GM12875 (cell line): ENCODE results near the gene DIAPH3.
"Not testable (repeated sequence)": the region's sequence is repeated elsewhere in the genome, so short reads cannot be mapped to it uniquely, and the experiment has no call there.

Source experiments
- H3K4me3 ChIP-seq: one replicate; pipeline ENCODE4 v1.5.1; 2011; ENCODE audit warnings: low read depth, low read length, control low read depth
- CTCF ChIP-seq: IDR thresholded peaks from 2 replicates; pipeline ENCODE4 v1.5.1; 2011; ENCODE audit warnings: low read depth, mild to moderate bottlenecking, control low read depth, inconsistent platforms, low read length, moderate library complexity, borderline replicate concordance; ENCODE audit not compliant: insufficient read depth

DIAPH3 gene

GRCh38 chr13:60051754-60052285, 111.9 kb downstream of the DIAPH3 start:
- H3K4me3 ChIP-seq, result no peak overlapping the region
- TF ChIP-seq CTCF, result no peak

GRCh38 chr13:60048353-60048752, 115.4 kb downstream of the DIAPH3 start:
- not testable (repeated sequence) for H3K4me3 ChIP-seq

- TF ChIP-seq CTCF, result no peak
These were observed 115.8 kb downstream of the DIAPH3 start for GRCh38 chr13:60047918-60048317.

GRCh38 chr13:60044321-60044720, 119.4 kb downstream of the DIAPH3 start:
- TF ChIP-seq CTCF, result no peak
- H3K4me3 ChIP-seq, result no peak overlapping the region

More at GRCh38 chr13:60047918-60048317, 115.8 kb downstream of the DIAPH3 start:
- H3K4me3 ChIP-seq, result no peak overlapping the region

GRCh38 chr13:60043262-60043661, 120.5 kb downstream of the DIAPH3 start:
- no peak for TF ChIP-seq CTCF
- H3K4me3 ChIP-seq, result no peak overlapping the region

- H3K4me3 ChIP-seq, result not testable (repeated sequence)
These were observed 123.1 kb downstream of the DIAPH3 start for GRCh38 chr13:60040668-60041067.

- no peak for TF ChIP-seq CTCF
- no peak overlapping the region for H3K4me3 ChIP-seq
These were observed 127.9 kb downstream of the DIAPH3 start for GRCh38 chr13:60035874-60036273.

GRCh38 chr13:60032851-60033250, 130.9 kb downstream of the DIAPH3 start:
- H3K4me3 ChIP-seq, result no peak overlapping the region
- TF ChIP-seq CTCF, result no peak
